Measurements from ENCODE around the gene BMP6.

- TF ChIP-seq CTCF (IDR thresholded peaks at IDR 0.05; ENCODE audit: extremely low read depth in 1 of 2, insufficient read depth in 1 of 2, low read depth in 1 of 2, low read length in 2 of 2) (no peak), GATA2 (IDR thresholded peaks at IDR 0.05; ENCODE audit: insufficient read depth, insufficient read length, low read depth, low read length) (no peak), POLR2A (IDR thresholded peaks at IDR 0.05; ENCODE audit: low read depth, low read length) (no peak)
These were observed 33.5 kb upstream of the BMP6 start for GRCh38 chr6:7692453-7692784.

Measured in endothelial cell of umbilical vein (primary cell).